GM21381 (cell line): ENCODE results near the gene NONO.
"Not testable (repeated sequence)": the region's sequence is repeated elsewhere in the genome, so short reads cannot be mapped to it uniquely, and the experiment has no call there.

Experiments used
- ATAC-seq: cut with Tn5 transposase; IDR thresholded peaks from one replicate; pipeline ENCODE4 v1.9.1; 2021; ENCODE audit warnings: mild to moderate bottlenecking, moderate library complexity; ENCODE audit not compliant: unreplicated experiment

The NONO gene, protein sequence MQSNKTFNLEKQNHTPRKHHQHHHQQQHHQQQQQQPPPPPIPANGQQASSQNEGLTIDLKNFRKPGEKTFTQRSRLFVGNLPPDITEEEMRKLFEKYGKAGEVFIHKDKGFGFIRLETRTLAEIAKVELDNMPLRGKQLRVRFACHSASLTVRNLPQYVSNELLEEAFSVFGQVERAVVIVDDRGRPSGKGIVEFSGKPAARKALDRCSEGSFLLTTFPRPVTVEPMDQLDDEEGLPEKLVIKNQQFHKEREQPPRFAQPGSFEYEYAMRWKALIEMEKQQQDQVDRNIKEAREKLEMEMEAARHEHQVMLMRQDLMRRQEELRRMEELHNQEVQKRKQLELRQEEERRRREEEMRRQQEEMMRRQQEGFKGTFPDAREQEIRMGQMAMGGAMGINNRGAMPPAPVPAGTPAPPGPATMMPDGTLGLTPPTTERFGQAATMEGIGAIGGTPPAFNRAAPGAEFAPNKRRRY

GRCh38 chrX:71283403-71284143 lies at the start of gene NONO:
Gene NONO, plus strand, starts transcription at chrX:71283635. Its CDS starts 7,003 bp downstream, at chrX:71290638.
- ATAC-seq: peak; percentile 85

- no peak for ATAC-seq
Observed at GRCh38 chrX:71235482-71235881, 48.0 kb upstream of the NONO start.

DNA sequence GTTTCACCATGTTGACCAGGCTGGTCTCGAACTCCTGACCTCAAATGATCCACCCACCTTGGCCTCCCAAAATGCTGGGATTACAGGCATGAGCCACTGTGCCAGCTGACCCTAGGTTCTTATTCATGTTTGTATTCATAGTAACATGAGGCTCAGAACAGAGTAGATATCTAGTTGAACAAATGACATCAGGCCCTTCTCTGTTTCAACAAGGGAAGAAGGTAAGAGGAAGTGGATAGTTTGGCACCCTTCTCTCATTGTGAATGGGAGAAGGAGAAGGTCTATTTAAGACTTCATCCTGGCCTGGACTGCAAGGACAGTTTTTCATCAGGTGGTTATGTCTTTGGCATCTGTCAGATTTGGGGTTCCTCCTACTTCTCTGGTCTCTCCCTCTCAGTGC lies 46.6 kb upstream of the NONO start:
- ATAC-seq: no peak

DNA sequence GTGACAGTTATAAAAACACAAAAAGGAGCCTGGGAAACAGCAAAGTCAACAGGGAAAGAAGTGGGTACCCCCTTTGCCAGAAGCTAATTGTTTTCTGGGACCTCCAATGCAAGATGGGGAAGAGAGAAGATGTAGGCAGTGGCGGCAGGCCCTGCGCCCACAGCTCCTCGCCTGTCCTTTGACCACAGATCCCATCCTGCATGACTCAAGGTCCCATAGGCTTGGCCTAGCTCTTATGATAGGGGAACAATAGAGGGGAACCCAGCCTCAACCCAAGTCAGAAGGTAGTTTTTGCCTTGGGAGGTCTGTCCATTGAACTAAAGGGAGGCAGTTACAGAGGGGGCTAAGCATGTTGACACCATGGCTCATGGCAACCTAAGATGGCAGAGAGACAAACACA lies 43.7 kb upstream of the NONO start:
- no peak for ATAC-seq

GRCh38 chrX:71241301-71241700 lies 42.1 kb upstream of the NONO start:
- no peak for ATAC-seq

DNA sequence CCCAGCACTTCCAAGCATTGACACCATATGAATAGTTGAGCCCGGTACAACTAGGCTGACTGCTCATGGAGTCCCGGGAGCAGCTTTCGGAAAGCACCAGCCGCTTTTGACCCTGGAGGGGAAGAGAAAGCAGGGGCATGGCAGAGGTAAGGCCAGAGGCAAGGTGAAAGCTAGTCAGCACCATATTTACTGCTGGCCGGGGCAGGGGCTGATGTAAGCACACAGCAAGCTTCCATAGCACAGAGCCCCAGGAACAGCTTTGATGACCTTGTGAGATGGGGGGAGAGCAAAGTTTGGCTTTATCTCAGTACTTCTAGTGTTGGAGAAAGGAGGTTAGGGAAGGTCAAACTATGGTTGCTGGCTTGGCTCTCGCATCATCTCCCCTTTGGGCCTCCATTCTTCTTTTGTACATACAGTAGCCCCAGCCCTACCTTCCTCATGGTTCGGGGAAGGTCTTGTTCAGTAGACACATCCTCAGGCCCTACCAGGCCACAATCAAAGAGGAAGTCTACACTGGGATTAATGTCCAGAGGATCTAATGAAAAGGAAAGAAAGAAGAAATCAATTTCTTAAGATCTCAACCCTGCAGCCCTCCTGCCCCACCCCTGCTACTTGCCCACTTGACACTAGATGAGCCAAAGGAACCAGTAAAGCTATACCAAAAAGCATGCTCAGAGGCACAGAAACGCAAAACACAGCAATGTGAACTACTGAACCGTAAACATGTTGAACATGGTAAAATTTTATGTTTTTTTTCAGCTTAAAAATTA lies 38.9 kb upstream of the NONO start:
- ATAC-seq: no peak

- no peak for ATAC-seq
Observed at GRCh38 chrX:71245159-71245558, 38.3 kb upstream of the NONO start.

GRCh38 chrX:71250841-71251240 lies 32.6 kb upstream of the NONO start:
- no peak for ATAC-seq

- ATAC-seq: no peak
Observed at GRCh38 chrX:71251466-71251973, 31.9 kb upstream of the NONO start.

GRCh38 chrX:71252221-71252620 lies 31.2 kb upstream of the NONO start:
- ATAC-seq: no peak

- no peak for ATAC-seq
Observed at GRCh38 chrX:71253253-71254091, 30.0 kb upstream of the NONO start.

- peak; percentile 85 for ATAC-seq
Observed at GRCh38 chrX:71254092-71254963, 29.1 kb upstream of the NONO start, which contains the start of gene ZMYM3. Gene ZMYM3, minus strand, starts transcription at chrX:71254140. Its CDS starts 885 bp downstream, at chrX:71253255.

GRCh38 chrX:71256051-71256450 lies 27.4 kb upstream of the NONO start:
- no peak for ATAC-seq

GRCh38 chrX:71256856-71257255 lies 26.6 kb upstream of the NONO start:
- ATAC-seq: no peak

DNA sequence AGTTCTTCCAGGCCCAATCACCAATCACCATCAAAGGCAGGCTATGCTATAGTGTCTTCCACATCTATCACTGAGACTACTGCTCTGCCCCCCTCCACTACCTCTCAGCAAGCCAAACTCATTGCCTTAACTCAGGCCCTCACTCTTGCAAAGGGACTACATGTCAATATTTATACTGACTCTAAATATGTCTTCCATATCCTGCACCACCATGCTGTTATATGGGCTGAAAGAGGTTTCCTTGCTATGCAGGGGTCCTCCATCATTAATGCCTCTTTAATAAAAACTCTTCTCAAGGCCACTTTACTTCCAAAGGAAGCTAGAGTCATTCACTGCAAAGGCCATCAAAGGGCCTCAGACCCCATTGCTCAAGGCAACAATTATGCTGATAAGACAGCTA lies 14.8 kb upstream of the NONO start:
- not testable (repeated sequence) for ATAC-seq

GRCh38 chrX:71269801-71270395 lies 13.5 kb upstream of the NONO start:
- no peak for ATAC-seq

GRCh38 chrX:71272313-71272712 lies 11.1 kb upstream of the NONO start:
- ATAC-seq: not testable (repeated sequence)

GRCh38 chrX:71281300-71281699 lies 2.1 kb upstream of the NONO start:
- not testable (repeated sequence) for ATAC-seq
